Caki2 (cell line): ENCODE measurements around the gene TSPAN18. TPM values are rescaled to one million over a fixed set of nuclear protein-coding genes. Genes with fewer than 3 reads are reported as not detected.
A peak's percentile ranks its signal among the peaks of the same experiment; 100 is the strongest.

Experiments used
- DNase-seq: peaks from one replicate; pipeline ENCODE4 v3.0.0-alpha.2; 2015; ENCODE audit warnings: low read depth
- in situ Hi-C: cut with HindIII; loops from 2 replicates; pipeline ENCODE4 v1.10.0; 2016; ENCODE audit warnings: low sequenced_read_pairs, low pct_unique_long_range_greater_than_20kb, mixed read lengths
- total RNA-seq: library from RNA; depleted of rRNA; stranded (reverse); fragments of >200 nt; shearing (Covaris generic); gene quantifications from 2 replicates; pipeline ENCODE4 v1.2.3, GENCODE V29; 2014; ENCODE audit warnings: low replicate concordance

The TSPAN18 gene
- total RNA-seq, 1 experiment from 2014 or later, result not detected

GRCh38 chr11:44878711-44879110, 151.9 kb downstream of the TSPAN18 start:
- in situ Hi-C loops, result no loop called here
- DNase-seq, result no peak

- no peak for DNase-seq
- in situ Hi-C loops, result no loop called here
These were observed 152.7 kb downstream of the TSPAN18 start for GRCh38 chr11:44879432-44879831.

GRCh38 chr11:44880511-44880910, 153.7 kb downstream of the TSPAN18 start:
- DNase-seq, result no peak
- in situ Hi-C loops, result no loop called here

- in situ Hi-C loops, result no loop called here
- DNase-seq, result no peak
These were observed 154.2 kb downstream of the TSPAN18 start for GRCh38 chr11:44880953-44881352.

- in situ Hi-C loops, result no loop called here
- DNase-seq, result no peak
These were observed 156.5 kb downstream of the TSPAN18 start for GRCh38 chr11:44883277-44883676.

GRCh38 chr11:44884056-44884455, 157.3 kb downstream of the TSPAN18 start:
- no peak for DNase-seq
- in situ Hi-C loops, result no loop called here

- in situ Hi-C loops, result no loop called here
- DNase-seq, result no peak
These were observed 158.5 kb downstream of the TSPAN18 start for GRCh38 chr11:44885065-44885810.

GRCh38 chr11:44885919-44886789, 159.4 kb downstream of the TSPAN18 start:
- in situ Hi-C loops, result no loop called here
- no peak for DNase-seq

- in situ Hi-C loops, result no loop called here
- no peak for DNase-seq
These were observed 160.0 kb downstream of the TSPAN18 start for GRCh38 chr11:44886790-44887140.

- no peak for DNase-seq
- in situ Hi-C loops, result no loop called here
These were observed 160.9 kb downstream of the TSPAN18 start for GRCh38 chr11:44887636-44888035.

- in situ Hi-C loops, result no loop called here
- no peak for DNase-seq
These were observed 162.5 kb downstream of the TSPAN18 start for GRCh38 chr11:44889266-44889665.

GRCh38 chr11:44892843-44893242, 166.1 kb downstream of the TSPAN18 start:
- no peak for DNase-seq
- in situ Hi-C loops, result no loop called here

- in situ Hi-C loops, result no loop called here
- DNase-seq, result no peak
These were observed 166.6 kb downstream of the TSPAN18 start for GRCh38 chr11:44893308-44893822.

GRCh38 chr11:44893846-44894617, 167.3 kb downstream of the TSPAN18 start:
- in situ Hi-C loops, result no loop called here
- DNase-seq, result peak; percentile 18

GRCh38 chr11:44899959-44900358, 173.2 kb downstream of the TSPAN18 start:
- DNase-seq, result peak; percentile 44

GRCh38 chr11:44901120-44901633, 174.4 kb downstream of the TSPAN18 start:
- in situ Hi-C loops, result no loop called here

More at GRCh38 chr11:44899959-44900358, 173.2 kb downstream of the TSPAN18 start:
- in situ Hi-C loops, result no loop called here

GRCh38 chr11:44901786-44902185, 175.0 kb downstream of the TSPAN18 start:
- no peak for DNase-seq
- in situ Hi-C loops, result no loop called here

More at GRCh38 chr11:44901120-44901633, 174.4 kb downstream of the TSPAN18 start:
- DNase-seq, result no peak

GRCh38 chr11:44903035-44903434, 176.3 kb downstream of the TSPAN18 start:
- in situ Hi-C loops, result no loop called here

More at GRCh38 chr11:44903035-44903434, 176.3 kb downstream of the TSPAN18 start:
- DNase-seq, result no peak
